GM19372 (cell line): ENCODE measurements around the gene PSD2.

Experiments used
- ATAC-seq: cut with Tn5 transposase; IDR thresholded peaks from one replicate; pipeline ENCODE4 v1.9.1; 2021; ENCODE audit warnings: mild to moderate bottlenecking, low read depth, moderate library complexity; ENCODE audit not compliant: unreplicated experiment

PSD2 gene

DNA sequence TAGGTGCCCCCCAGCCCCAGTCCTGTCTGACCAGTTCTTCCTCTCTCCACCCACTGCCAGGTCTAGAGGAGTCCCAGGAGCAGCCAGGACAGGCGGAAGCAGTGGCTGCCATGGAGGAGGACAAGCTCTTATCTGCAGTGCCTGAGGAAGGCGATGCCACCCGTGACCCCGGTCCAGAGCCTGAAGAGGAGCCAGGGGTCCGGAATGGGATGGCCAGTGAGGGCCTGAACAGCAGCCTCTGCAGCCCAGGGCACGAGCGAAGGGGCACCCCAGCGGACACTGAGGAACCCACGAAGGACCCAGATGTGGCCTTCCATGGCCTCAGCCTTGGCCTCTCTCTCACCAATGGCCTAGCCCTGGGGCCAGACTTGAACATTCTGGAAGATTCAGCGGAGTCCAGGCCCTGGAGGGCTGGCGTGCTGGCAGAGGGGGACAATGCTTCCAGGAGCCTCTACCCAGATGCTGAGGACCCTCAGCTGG, 13.8 kb downstream of the PSD2 start:
- no peak for ATAC-seq

DNA sequence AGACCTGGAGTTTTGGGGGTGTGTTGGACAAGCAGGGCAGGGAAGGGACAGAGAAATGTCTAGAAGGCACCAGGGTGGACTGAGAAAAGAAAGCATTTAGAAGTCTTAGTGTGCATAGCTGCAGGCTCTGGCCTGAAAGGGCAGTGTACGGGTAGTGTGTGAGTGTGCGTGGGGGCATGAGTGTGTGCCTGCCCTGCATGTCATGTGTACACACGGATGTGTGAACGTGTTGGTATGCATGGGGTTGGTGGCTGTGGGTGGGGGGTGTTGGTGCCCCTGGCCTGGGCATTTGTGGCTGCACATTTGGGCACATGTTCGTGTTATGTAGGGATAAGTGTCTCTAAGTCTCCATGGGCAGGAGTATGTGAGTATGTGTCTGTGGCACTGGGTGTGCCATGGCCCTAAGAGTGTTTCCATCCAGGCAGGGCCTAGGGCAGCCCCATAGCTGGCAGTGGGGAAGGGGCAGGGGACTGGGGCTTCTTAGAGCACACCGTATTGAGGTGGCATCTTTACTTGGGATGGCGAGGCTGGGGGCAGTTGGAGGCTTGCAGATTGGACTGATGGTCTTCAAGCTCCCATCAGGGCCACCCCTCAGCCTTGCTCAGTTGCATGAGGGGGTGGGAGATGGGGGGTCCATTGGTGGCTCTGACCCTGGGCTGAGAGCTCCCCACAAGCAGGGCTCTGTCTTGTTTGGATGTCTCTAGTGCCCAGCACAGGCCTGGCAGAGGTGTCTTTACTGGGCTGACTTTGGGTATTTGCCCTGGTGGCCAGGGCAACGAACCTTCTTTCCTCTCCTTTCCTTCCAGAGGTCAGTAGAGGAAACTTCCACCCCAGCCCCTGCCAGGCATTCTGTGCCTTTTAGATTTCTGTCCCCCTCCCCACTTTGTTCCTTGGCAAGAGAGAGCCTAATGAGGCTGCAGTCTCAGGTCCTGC, 15.0 kb downstream of the PSD2 start:
- no peak for ATAC-seq

DNA sequence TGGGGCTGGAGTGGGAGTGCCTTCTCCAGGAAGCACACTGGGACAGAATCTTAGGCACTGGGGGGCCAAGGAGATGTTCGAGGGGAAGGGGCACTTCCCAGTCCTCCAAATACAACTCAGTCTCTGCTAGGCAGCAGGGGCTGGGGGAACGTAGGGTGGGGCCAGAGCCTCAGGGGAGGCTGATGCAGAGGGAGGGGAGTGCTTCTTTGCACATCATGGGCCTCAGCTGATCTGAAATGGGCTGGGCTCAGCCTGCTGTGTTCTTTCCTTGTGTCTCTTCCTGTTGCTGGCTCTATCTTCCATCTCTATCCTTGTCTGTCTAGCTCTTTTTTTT, 15.6 kb downstream of the PSD2 start:
- ATAC-seq, result no peak

DNA sequence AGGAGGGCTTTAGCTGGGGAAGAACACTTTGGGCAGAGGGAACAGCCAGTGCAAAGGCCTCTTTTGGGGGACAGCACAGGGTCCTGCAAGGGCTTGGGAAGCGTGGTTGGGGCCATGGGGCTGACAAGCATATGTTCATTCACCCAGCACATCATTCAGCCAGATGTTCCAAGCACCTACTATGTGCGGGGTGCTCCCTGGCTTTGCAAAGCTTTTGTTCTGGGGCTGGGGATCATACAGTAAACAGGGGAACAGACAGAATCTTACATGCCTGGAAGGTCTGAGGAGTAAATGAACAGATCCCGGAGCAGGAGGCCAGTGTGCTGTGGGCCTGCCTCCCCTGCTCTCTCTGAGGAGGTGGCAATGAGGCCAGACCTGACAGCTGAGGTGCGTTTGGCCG, 16.7 kb downstream of the PSD2 start:
- ATAC-seq, result no peak

DNA sequence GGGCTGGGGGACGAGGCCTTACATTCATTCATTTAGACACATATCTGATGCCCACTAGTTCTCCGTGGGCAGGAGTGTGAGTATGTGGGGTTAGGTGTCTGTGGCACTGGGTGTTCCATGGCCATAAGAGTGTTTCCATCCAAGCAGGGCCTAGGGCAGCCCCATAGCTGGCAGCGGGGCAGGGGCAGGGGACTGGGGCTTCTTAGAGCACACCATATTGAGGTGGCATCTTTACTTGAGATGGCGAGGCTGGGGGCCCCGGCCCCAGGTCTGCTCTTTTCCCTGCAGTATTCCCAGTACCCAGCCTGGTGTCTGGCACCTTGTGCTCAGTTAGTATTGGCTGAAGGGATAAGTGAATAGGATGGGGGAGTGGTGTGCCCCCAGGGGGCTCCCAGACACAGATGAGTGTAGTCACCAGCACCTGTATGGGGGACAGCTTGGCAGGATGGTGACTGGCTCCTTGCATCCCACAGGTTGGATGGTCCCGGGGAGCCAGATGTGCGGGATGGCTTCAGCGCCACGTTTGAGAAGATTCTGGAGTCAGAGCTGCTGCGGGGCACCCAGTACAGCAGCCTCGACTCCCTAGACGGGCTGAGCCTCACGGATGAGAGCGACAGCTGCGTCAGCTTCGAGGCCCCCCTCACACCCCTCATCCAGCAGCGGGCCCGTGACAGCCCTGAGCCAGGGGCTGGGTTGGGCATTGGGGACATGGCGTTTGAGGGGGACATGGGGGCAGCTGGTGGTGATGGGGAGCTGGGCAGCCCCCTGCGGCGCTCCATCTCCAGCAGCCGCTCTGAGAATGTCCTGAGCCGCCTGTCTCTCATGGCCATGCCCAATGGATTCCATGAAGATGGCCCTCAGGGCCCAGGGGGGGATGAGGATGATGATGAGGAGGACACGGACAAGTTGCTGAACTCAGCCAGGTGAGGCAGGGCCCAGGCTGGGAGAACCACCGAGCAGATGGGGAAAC, 17.5 kb downstream of the PSD2 start:
- no peak for ATAC-seq

DNA sequence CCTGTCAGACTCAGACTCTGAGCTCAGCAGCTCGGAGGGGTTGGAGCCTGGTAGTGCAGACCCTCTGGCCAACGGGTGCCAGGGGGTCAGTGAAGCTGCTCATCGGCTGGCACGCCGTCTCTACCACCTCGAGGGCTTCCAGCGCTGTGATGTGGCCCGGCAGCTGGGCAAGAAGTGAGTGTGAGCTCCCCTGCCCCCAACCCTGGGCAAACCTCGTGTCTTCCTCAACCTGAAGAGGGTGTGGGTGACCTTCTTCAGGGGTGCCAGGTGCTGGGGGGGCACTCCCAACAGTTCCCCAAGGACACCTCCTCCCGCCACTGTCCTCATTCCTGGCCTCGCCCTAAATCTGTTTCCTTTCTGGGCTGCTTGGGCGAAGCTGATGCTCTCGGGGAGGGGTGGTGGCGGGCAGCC, 18.6 kb downstream of the PSD2 start:
- ATAC-seq, result no peak

DNA sequence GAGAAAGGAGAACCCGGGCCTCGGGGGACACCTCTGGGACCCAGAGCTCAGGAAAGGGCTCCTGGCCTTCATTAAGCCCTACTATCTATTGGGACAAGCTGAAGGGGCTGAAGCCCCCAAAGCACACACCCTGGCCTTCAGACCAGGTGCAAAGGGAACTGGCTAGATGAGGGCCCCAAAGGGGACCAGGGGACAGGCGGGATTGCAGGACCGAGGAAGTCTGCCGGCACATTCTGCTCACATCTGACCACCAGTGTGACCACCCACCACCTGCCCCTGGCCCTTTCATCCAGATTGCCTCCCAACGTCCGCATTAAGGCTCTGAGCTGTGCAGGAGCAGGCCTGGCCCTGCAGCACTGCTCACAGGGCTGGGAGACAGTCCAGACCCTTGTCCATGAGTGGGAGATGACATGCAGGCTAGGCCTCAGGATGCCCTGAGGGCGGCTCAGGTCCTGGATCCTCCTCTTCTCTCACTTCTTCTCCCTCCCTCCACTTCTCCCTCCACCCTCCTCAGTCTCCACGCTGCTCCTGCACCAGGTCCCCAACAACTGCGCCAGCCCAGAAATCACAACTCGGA, 19.2 kb downstream of the PSD2 start:
- ATAC-seq, result no peak

DNA sequence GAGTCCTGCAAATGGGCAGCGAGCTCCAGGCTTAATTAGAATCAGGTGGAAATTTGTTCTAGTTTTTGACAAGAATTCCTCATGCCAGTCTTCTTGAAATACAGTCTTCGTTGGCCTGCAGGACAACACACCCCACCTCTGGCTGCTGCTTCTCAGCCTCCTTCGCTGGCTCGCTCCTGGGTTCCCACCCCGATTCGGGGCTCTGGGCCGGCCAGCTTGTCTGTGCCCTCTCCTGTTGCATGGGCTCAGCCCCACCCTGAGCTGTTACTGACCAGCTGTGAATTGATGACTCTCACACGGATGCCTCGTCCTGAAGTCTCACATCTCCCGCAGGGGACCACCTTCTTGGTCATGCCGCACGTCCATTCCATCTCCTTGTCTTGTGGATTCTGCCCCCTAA, 21.0 kb downstream of the PSD2 start:
- ATAC-seq, result no peak

DNA sequence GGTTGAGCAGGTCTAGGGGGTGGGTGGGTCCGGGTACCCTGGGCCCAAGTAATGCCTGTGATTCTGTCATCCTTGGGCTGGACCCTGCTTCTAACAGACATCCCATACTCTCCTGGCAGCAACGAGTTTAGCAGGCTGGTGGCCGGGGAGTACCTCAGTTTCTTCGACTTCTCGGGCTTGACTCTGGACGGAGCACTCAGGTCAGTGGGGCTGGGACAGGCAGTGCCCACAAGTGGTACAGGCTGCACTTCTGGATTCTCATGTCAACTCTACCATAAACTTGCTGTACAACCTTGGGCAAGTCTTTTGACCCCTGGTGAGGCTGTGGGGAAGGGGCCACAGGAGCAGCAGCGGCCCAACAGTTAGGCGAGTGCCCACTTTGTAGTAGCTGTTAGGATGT, 21.8 kb downstream of the PSD2 start:
- no peak for ATAC-seq

DNA sequence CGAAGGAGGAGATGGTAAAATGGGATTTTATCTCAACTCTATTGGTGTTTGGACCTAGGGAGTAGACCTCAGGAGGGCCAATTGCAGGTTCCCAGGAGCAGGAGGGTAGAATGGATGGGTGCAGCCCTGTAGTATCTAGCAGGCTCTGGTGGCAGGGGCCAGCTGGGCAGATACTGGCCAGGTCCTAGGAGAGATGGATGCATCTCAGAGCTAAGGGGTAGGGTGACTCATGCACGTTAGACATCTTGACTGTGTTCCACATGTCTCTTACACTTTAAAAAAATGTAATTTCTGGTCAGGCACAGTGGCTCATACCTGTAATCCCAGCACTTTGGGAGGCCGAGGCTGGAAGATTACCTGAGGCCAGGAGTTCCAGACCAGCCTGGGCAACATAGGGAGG, 22.4 kb downstream of the PSD2 start:
- ATAC-seq, result no peak

DNA sequence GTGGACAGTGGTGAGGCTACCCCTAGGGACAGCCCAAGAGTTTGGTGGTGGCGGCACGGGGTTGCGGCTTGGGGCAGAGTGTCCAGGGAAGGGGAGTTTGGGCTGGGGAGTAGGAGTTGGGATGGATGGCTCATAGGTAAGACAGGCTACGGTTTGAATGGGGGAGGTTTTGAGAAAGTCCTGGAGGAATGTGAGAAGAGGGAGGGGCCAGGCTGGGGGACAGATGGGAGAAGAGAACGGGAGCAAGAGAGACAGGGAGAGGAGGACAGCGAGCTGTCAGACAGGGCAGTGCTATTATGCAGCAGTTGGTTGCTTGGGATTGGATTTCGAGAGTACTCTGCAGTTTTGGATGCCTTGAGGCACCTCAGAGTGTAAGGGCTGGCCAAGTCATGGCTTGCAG, 24.5 kb downstream of the PSD2 start:
- ATAC-seq, result no peak

DNA sequence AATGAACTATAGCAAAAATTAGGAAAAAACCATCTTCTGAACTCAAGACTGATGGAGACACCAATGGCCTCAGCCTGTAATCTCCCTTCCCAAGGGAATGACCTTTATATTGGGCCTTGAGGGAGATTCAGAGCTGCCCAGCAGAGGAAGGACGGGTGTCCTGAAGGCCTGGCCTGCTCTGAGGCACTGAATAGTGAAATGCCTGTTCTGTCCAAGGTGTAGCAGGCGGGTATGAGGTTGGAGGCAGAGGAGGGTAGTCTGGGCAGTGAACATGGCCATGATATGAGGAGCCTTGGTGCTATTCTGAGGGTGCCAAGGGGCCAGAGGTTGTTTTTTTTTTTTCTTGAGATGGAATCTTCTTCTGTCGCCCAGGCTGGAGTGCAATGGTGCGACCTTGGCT, 25.0 kb downstream of the PSD2 start:
- ATAC-seq, result no peak

DNA sequence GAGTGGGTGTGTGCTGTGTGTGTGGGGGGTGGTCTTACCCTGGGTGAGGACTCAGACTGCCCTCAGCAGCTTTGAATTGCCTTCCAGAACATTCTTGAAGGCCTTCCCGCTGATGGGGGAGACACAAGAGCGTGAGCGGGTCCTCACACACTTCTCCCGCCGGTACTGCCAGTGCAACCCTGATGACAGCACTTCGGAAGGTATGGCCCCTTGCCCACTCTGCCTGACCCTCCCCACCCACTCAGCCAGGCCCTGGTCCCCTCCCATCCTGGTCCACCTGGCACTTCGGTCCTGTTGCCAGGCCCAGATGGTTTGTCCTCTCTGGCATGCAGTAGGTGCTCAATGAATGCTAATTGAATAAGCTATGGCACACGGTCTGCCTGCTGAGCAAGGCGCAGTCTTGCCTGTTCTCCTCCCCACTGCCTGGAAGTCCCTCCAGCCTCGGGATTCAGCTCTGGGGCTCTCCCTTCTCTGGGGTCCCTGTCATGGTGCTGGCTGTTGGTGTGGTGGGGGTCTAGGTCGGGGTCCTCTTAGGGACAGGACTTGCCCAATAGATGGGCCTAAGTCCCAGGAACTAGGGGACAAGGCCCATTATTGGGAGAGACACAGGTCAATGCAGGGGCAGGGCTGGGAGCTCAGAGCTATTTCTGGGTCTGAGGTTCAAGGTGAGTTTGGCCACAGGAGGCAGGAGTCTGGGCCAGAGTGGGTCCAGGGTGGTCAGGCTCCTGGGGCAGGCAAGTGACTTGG, 26.4 kb downstream of the PSD2 start:
- no peak for ATAC-seq

DNA sequence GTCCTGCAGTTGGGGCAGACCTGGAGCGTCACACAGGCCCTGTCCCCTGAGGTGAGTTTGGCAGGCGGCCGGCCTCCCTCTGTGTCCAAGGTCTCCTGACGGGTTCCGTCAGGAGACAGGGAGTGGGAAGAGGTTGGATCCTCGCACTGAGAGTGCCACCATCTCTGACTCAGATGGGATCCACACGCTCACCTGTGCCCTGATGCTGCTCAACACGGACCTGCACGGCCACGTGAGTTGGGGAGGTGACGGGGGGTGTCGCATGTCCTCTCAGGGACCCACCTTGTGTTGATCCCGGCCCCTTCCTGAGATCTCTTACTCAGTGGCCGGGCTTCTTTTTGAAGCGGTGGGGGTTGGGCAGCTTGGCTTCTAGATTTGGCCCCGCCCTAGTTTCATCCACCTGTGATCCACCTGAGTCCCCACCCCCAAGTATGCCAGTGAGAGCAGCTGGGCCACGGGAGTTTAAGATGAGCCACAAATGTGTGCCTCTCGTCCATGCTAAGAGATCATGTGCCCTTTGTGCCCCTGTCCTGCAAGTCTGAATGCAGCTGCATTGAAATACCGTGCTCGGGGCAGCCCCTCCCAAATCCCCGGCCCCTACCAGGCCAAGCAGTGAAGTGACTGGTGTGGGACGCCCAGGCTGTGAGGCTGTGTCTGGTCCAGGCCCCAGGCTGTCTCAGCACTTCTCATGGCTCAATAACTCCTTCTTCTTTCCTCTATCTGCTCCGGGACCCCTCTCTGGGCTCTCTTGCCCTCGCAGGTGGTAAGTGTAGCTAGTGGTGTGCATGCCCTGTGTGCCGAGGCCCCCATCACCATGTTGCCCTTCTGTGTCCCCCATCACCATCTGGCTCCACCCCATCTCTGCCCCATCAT, 27.2 kb downstream of the PSD2 start:
- ATAC-seq, result no peak

DNA sequence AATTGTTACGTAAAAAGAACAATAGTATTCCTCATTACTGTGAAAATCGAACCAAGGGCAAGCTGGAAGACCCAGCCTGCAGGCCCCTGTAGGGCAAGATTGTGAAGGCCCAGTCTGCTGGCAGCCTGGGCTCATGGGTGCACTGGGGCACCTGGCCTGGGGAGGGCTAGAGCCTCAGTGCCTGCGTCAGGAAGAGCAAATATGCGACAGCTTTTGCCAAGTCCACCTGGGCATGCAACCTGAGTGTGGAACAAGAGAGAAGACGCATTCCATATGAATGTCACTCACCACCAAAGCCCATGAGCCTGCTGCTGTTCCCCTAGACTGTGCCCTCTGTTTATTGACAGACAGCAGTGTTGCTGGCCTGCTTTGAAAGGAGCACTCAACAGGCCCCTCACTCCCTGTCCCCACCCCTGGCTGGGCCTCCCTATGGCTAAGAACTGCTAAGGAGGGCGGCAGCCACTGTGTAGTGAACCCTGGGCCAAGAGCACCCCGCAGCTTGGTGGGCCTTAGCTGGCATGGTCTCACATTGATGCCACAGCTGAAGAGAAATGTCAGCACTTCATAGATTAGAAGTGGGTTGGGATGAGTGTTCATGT, 28.2 kb downstream of the PSD2 start:
- no peak for ATAC-seq

DNA sequence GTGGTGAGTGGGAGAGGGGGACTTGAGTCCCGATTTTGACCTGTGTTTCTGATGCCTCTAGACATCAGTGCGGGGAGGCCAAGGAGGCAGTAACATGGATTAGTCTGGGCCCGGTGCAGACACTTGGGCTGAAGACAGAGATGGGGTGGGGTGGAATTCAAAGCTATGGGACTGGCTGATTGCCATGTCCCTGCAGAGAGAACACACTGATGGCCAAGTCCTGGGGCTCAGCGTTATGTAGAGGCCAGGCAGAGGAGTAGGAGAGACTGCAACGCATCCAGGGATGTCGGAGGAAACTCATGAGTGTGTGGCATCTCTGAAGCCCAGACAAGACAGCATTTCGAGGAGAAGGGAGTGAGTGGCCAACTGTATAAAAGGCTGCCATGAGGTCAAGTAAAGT, 30.1 kb downstream of the PSD2 start:
- ATAC-seq, result no peak

DNA sequence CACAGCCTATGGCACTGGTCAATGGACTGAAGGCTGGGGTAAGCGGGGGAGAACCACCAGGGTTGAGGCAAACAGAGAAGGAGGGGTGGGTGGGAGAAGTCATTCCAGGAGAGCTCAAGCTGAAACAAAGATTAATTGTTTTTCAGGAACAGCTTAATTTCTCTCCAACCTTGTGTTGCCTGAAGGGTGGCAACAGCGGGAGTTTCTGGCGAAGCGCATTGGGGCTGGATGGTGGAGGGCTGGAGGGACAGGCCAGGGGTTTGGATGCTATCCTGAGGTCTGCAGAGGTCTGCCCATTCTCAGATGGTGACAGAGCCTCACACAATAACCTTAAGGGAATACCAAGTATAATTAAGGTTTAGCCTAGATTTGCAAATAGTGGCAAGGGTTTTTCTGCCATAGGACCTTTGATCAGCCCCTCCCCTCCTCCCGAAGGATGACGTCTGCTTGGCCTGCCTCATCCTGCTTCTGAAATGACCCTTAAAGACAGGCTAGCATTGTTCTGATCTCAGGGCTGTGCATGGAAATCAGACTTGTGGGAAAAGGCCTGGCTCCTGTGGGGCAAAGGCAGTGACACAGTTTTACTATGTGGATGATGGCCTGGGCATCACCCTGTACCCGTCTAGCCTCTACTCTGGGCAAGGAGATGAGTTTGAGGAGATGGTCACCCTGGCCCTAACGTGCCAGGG, 32.7 kb downstream of the PSD2 start:
- no peak for ATAC-seq

DNA sequence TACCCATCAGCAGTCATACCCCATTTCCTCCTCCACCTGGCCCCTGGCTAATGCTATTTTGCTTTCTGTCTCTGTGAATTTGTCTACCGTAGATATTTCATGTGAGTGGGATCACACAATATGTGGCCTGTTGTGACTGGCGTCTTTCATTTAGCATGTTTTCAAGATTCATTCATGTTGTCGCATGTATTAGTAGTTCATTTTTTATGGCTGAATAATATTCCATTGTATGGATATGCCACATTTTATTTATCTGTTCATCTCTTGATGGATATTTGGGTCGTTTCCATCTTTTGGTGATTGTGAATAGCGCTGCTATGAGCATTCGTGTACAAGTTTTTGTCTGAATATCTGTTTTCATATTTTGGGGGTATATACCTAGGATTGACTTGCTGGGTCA, 33.9 kb downstream of the PSD2 start:
- ATAC-seq, result no peak
